Limb (tissue), 2 donors: ENCODE measurements around the gene ZCCHC3.
A peak's percentile ranks its signal among the peaks of the same experiment; 100 is the strongest.
"Not testable (repeated sequence)": the region's sequence is repeated elsewhere in the genome, so short reads cannot be mapped to it uniquely, and the experiment has no call there.

ENCODE experiments used
- DNase-seq, 2 donors: peaks; one replicate each; pipeline ENCODE4 v3.0.0-alpha.2; 2016; ENCODE audit errors: extremely low spot score in 2 of 2

The ZCCHC3 gene

DNA sequence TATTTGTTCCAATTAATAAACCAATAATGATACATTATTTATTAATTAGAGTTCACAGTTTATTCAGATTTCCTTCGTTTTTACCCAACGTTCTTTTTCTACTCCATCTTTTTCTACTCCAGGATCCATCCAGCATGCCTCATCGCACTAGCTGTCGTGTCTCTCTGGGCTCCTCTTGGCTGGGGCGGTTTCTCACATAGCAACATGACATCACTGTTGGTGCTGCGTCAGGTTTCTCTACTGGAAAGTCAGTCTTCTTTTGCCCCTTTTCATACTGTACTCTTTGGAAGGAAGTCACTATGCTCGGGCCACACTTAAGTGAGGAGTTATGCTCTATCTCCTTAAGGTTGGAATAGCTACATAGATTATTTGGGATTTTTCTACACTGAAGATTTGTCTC is 14.2 kb downstream of the ZCCHC3 start:
- DNase-seq: no peak

DNA sequence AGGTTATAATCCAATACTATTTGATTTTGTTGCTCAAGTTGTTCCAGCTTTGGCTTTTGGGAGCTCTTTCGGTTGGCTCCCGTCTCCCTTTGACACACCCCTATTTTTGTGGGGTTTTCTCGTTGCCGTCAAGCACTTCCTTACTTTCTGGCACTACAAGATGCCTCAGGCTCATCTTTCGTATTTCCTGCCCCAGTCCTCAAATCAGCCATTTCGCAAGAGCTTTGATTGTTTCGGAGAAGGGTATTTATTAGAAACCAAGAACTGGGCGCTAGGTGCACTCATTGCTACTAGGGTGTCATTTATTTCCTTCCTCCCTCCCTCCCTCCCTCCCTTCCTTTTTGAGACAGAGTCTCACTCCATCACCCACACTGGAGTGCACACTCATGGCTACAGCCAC is 14.7 kb downstream of the ZCCHC3 start:
- DNase-seq: no peak

DNA sequence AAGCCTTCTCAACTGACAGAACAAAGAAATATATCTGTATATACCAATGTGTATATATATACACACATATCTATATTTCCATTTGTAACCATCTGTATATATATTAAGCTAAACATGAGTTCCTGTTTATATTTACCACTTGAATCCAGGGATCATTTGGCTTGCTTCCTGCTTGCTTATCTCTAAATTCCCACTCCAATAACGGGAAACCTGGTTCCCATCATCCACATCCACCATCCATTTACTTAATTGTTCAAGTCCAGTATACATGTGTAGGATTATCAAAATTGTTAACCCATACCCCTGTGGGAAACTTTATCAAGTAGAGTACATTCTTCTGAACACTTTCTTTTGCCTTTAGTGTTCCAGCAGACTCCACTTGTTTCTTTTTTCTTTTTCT is 15.5 kb downstream of the ZCCHC3 start:
- no peak for DNase-seq

DNA sequence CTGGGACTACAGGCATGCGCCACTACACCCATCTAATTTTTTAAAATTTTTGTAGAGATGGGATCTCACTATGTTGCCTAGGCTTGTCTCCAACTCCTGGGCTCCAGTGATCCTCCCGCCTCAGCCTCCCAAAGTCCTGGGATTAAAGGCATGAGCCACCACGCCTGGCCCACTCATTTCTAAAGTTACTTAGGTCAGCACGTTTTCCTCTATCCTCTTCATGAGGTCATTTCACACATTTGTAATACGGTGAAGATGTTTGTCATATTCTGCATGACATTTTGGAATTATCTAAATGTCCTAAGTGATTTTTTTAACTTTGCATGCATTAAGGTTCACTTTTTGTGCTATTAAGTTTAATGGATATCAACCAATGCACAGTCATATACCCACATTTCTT is 16.0 kb downstream of the ZCCHC3 start:
- DNase-seq: no peak

DNA sequence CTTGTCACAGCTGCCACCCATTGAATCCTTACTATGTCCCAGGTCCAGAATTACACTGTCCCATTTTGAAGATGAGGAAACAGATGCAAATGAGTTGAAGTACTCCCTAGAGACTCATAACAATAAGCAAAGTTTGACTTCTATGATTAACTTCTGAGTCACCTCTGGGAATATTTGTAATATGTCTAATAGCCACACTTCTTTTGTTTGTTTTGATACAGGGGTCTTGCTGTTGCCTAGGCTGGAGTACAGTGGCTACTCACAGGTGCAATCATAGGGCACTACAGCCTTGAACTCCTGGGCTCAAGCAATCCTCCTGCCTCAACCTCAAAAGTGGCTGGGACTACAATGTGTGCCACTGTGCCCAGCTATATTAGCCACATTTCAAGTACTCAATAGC is 16.6 kb downstream of the ZCCHC3 start:
- DNase-seq: no peak

DNA sequence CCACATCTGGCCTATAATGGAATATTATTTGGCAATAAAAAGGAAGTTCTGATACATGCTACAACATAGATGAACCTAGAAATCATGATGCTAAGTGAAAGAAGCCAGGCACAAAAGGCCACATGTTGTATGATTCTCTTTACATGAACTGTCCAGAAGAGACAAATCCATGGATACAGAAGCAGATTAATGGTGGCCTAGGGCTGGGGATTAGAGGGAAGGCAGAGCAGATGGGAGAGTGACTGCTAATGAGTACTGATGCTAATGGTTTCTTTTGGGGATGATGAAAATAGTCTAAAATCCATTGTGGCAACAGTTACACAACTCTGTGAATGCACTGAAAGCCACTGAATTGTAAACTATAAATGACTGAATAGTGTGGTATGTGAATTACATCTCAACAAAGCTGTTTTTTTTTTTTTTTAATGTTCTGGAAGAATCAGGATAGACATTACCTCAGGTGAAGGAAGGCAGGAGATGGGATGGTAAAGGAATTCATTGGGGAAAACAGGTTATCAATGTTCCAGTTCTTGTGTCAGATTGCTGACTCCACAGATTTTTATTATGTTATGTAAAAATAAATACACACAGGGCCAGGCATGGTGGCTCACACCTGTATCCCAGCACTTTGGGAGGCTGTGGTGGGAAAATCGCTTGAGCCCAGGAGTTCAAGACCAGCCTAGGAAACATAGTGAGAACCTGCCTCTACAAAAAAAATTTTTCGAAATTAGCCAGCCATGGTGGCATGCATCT is 19.1 kb downstream of the ZCCHC3 start:
- no peak for DNase-seq

DNA sequence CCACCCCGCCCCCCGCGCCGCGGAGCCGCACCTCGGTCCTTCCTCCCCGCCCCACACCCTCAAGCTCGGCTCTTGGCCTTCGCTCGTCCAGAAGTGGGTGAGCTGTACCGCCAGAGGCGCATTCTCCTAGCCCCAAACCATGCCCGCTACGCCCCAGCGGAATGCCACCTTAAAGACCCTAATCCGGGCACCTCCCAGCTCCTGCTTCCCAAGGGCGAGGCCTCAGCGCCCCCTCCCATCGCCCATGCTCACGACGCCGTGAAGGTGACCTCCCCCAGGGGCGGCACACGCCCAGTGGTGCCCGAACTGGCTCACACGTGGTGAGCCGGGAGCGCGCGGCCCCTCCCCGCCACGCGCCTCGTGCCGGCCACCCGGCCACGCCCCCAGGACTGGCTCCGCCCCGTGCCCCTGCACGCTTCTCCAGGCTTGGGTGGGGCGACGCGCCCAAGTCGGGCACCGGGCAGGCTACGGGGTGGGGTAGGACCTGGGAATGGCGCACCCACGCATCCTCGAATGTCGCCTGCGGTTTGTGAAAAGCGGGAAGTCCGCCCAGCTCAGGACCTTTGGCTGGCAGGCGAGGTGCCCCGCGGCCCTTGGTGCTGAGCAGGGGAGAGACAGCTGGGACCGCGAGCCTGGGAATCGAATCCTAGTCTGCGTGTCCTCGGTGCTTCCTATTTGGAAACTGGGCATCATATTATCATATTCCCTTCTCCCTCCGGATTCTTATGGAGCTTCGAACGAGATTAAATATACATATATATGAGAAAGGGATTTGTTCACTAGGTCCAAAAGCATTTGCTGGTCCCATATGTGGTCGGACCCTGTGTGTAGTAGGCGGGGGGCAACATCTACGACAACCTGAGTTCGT is 27.0 kb downstream of the ZCCHC3 start:
- DNase-seq: peak; percentile 77 to 94

DNA sequence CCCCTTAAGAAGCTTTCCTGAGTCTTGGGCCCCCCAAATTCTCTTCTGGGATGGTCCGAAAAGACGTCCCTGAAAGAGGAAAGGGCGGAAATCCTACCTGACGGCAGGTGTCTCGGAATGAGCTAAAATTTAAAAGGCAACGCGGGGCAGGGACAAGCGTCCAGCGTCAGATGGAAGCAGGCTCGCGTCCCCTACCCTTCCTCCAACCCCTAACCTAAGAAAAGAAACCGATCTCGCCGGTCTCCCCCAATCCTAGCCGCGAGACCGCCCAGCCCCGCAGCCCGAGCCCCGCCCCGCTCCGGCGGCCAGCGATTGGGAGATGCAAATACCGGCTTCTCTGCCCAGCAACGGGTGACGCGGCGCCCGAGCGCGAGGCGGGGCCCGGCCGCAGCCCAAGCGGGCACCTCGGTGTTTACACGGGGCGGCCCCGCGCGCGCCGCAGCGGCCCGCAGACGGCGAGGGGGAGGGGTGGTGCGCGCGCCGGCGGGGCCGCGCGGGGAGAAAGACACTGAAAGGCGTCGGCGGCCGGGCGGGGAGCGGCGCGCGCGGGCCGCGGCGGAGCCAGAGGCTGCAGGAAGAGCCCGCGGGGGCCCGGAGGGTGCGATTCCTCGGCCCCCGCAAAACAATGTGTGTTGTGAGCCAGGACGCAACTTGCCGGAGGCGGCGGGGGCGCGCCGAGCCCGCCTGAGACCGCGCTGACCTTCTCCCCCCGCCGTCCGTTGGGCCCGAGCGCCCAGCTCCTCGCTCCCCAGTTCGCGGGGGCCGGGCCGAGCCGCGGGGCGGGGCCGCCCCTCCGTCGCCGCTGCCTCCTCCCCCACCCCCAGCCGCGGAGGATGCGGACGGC is 27.9 kb downstream of the ZCCHC3 start, which contains the start of gene SOX12:
SOX12 (plus strand) TSS at position 508 of the 844 bp plus-strand sequence. CDS start 373 bp downstream, outside the sequence.
- peak; percentile 94 to 99 for DNase-seq

DNA sequence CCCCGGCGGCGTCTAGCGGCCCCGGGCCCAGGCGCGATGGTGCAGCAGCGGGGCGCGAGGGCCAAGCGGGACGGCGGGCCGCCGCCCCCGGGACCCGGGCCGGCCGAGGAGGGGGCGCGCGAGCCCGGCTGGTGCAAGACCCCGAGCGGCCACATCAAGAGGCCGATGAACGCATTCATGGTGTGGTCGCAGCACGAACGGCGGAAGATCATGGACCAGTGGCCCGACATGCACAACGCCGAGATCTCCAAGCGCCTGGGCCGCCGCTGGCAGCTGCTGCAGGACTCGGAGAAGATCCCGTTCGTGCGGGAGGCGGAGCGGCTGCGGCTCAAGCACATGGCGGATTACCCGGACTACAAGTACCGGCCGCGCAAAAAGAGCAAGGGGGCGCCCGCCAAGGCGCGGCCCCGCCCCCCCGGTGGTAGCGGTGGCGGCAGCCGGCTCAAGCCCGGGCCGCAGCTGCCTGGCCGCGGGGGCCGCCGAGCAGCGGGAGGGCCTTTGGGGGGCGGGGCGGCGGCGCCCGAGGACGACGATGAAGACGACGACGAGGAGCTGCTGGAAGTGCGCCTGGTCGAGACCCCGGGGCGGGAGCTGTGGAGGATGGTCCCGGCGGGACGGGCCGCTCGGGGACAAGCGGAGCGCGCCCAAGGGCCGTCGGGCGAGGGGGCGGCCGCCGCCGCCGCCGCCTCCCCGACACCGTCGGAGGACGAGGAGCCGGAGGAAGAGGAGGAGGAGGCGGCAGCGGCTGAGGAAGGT is 28.7 kb downstream of the ZCCHC3 start:
- DNase-seq: peak; percentile 62 to 86

DNA sequence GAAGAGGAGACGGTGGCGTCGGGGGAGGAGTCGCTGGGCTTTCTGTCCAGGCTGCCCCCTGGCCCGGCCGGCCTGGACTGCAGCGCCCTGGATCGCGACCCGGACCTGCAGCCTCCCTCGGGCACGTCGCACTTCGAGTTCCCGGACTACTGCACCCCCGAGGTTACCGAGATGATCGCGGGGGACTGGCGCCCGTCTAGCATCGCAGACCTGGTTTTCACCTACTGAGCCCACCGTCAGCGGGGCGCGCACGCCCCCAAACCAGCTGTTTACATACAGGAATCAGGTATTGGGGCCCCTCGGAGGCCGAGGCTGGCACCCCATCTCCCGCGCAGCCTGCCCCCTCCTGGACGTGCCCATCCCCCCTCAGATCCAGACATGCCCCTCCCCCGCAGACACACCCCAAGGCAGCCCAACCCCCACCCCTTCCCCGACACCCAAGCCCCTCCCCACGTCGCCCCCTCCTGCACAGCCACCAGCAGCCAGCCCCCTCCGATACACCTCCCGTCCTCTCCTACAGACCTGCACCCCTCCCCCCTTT is 29.3 kb downstream of the ZCCHC3 start:
- DNase-seq: no peak

DNA sequence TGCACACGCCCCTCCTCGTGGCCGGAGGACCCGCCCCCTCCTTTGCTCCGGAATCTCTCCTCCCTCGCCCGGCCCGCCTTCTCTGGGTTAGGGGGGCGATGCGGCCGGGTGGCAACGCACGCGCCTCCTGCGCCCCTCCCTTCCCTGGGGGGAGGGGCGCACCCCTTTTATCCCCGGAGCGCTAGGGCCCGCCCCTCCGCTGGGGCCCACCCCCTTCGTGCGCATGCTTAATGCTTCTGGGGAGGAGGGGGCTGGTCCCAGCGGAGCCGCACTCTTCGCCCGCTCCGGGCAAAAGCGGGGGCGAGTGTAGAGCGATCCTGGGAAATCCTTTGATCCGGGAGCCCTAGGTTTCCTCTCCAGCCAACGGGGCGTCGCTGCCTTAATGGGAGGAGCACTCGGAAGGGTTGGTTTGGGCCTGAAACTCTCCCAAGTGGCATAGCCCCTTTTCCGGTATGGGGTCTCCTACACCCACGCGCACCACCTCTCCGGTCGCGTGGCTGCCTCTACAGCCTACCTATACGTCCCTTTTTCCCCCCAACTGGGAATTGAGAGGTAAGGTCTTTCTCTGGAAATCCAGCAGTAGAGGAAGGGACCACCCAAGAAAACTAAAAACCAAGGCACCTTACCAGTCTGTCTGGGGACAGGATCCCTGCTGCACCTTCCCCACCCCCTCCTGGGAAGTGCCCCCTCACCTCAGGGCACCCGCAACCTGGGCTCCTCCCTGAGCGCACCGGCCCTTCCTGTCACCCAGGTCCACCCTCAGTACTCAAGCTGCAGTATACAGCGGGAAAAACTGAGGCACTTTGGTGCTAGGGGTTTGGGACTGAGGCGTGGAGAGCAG is 30.0 kb downstream of the ZCCHC3 start:
- DNase-seq: peak; percentile 93 to 95

DNA sequence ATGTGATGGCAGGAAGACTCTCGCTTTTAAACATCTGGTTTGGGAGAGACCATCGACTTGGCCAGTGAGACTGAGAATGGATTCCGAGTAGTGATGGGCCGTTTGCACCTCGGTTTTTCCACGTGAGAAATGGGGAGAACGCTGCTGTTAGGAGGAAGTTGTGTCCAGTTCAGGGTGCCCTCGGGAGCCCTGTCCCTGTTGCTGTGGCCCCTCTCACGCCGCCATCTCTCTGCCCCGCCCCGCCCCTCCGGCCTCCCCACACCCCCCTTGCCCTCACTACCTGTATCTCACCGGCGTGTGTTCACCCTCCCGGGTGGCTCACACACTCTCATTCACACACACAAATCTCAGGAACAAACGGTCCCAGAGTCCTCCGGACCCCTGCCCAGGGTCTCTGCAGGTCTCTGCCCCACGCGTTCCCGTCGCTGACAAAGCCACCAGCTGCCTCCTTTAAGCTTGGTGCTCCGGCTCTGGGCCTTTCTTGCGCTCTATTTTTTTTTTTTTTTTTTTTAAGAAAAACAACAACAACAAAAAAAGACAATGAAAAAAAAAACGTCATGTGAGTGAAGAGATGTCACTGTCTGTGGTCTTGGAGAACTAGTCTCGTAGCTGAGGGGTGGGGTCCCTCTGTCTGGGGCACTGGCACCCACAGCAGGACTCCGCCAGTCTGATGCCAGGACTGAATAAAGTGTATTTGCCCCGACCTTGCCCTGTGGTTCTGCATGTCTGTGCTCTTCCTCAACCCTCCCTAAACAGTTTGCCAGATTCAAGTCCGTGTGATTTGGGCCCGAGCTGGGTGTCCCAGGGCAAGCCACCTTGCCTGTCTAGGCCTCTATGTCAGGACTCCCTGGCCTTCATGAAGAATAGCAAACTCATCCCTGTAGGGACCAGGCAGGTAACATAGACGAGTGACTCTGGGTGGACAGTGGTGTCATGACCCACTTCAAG is 30.9 kb downstream of the ZCCHC3 start:
- DNase-seq: no peak

DNA sequence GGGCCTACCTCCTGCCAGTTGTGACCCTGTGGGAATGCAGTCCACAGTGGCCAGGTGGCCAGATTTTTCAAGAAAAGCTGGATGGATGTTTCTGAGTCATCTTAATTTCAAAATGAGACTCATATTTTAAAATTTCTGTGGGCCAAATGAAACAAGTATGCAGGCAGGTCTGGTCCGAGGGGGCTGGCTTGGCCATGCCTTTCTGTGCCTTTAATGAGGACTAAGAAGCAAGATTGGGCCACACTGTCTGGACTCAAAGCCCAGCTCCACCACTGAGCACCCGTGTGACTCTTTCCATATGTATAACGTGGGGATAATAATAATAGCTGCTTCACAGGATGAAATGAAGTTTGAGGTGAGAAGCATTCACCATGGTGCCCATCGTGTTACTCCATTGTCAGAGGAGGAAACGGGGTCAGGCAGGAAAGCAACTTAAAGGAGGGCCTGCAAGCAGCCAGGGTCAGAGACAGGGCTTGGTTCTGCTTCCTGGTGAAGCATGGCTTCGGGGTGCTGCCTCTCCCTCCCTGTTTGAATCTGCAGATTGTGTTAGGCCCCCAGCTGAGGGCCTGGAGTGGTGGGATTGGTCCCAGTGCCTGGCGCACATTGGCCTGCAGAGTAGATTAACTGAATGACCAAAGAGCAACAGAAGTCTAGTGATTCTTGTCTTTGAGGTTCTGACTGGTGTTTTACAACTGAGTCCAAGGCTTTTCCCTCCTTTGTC is 31.8 kb downstream of the ZCCHC3 start:
- DNase-seq: no peak

DNA sequence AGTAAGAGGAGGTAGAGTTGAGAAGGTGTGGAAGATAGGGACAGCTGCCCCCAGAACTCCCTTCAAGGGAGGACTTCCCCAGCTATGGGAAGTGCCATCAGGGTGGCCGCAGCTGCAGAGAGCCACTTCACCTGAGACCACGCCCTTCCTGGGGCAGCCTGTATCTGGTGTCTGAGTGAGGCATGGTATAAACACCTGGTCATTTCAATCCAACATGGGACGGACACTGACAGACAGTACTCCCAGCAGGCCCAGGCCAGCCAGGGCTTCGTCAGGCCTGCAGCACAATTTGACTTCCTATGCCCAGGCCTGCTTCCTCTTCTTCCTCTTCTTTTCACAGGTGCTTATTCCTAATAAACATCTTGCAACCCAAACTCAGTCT is 32.5 kb downstream of the ZCCHC3 start:
- no peak for DNase-seq

DNA sequence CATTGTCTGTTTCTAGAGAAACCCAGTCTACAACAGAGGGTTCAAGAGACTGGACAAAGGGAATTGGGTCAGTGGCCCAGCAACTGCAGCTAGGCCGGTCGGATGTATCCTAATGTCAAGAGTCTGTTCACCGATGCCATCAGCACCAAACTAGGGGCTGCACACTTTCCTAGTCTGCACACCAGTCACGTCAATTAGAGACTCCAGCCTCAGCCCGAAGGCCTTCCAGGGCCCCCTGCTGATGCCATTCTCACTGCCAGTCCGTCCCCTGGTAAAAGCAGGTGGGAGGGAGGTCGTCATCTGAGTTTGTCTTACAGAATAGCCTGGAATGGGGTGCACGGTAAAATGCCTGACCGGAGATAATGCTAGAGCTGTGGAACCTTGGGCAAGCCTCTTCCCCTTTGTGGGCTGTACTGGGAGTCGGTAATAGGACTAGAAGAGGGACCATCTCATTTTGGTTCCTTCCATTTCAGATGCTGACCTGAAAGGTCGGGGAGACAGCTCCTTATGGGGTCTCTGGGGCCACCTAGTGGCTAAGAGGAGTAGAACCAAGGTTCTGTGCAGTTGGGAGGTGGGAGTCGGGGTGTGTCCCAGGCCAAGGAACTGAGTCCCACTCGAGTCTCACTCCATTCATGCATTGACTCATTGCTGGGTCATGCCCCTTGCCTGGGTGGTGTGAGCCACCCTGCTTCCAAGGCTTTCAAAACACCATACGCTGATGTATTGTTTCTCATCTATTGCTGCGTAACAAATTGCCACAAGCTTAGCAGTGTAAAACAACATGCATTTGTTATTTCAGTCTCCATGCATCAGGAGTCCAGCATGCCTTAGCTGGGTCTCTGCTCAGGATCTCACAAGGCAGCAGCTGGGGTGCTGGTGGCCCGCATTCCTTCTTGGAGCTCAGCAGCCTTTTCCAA is 33.1 kb downstream of the ZCCHC3 start:
- peak; percentile 64 to 75 for DNase-seq

DNA sequence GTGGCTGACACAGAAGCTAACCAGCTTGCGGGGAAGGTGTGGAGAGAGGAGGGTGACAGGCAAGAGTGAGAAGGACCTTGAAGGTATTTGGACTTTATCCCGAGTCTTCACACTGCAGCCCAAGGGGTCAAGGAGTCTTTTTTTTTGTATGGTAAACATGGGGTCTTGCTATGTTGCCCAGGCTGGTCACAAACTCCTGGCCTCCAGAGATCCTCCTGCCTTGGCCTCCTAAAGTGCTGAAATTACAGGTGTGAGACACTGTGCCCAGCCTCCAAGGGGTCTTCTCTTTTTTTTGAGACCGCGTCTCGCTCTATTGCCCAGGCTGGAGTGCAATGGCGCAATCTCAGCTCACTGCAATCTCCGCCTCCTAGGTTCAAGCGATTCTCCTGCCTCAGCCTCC is 37.2 kb downstream of the ZCCHC3 start:
- DNase-seq: no peak

DNA sequence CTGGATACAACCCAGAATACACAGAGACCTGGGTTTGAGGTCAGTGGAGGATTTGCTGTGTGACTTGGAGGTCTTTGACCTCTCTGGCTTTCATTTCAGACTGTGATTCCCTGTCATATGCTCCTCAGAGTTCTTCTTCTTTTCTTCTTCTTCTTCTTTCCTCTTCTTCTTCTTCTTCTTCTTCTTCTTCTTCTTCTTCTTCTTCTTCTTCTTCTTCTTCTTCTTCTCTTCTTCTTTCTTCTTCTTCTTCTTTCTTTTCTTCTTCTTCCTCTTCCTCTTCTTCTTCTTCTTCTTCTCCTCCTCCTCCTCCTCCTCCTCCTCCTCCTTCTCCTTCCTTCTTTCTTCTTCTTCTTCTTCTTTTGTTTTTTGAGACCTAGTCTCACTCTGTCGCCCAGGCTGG is 38.7 kb downstream of the ZCCHC3 start:
- not testable (repeated sequence) for DNase-seq
